Glutamatergic neuron (in vitro differentiated cells): Measurements from ENCODE around the gene MRPS9. TPM values are rescaled to one million over a fixed set of nuclear protein-coding genes. Genes with fewer than 3 reads are reported as not detected.
A peak's percentile ranks its signal among the peaks of the same experiment; 100 is the strongest.

ENCODE experiments used
- DNase-seq: peaks from one replicate; pipeline ENCODE4 v3.0.0; 2022
- H3K27ac Mint-ChIP-seq: one replicate; pipeline ENCODE4 v1.8.0; 2020; ENCODE audit warnings: mild to moderate bottlenecking, mixed read lengths, inconsistent platforms; ENCODE audit not compliant: unreplicated experiment
- H3K27me3 Mint-ChIP-seq: one replicate; pipeline ENCODE4 v1.8.0; 2020; ENCODE audit warnings: mild to moderate bottlenecking, moderate library complexity, mixed read lengths, inconsistent platforms; ENCODE audit not compliant: unreplicated experiment
- H3K36me3 Mint-ChIP-seq: one replicate; pipeline ENCODE4 v1.8.0; 2020; ENCODE audit warnings: mild to moderate bottlenecking, mixed read lengths, inconsistent platforms; ENCODE audit not compliant: unreplicated experiment
- H3K4me1 Mint-ChIP-seq: one replicate; pipeline ENCODE4 v1.8.0; 2020; ENCODE audit warnings: mild to moderate bottlenecking, low read depth, mixed read lengths, inconsistent platforms; ENCODE audit not compliant: unreplicated experiment
- H3K4me3 Mint-ChIP-seq: one replicate; pipeline ENCODE4 v1.8.0; 2020; ENCODE audit warnings: mild to moderate bottlenecking, mixed read lengths, inconsistent platforms; ENCODE audit not compliant: unreplicated experiment
- H3K9me3 Mint-ChIP-seq: one replicate; pipeline ENCODE4 v1.8.0; 2020; ENCODE audit warnings: mild to moderate bottlenecking, moderate library complexity, mixed read lengths, inconsistent platforms; ENCODE audit not compliant: unreplicated experiment
- CTCF ChIP-seq: fragments of 200-600 bp; sonication (generic); IDR thresholded peaks from one replicate; pipeline ENCODE4 v1.5.0; 2021; ENCODE audit not compliant: partially characterized antibody, unreplicated experiment
- total RNA-seq: library from RNA; stranded (reverse); fragmentation: NEBNext Ultra II Directional; extraction: Animal tissue kit (Norgen Biotek cat#: 25700); gene quantifications from one replicate; pipeline ENCODE4 v1.2.1, GENCODE V29; 2021; ENCODE audit not compliant: unreplicated experiment

The MRPS9 gene
- total RNA-seq, 1 donor from 2014 or later = 20.3 TPM

GRCh38 chr2:105104208-105104731, 66.4 kb downstream of the MRPS9 start:
- Mint-ChIP-seq H3K9me3 (peaks cover 9% of the 10 kb centered on the region), H3K27ac (peak overlapping the region; percentile 91), H3K4me1 (peaks cover 31% of the 10 kb centered on the region), H3K36me3 (no peaks in the 10 kb centered on the region), H3K27me3 (peaks cover 4% of the 10 kb centered on the region), H3K4me3 (peak overlapping the region; percentile 9)
- no peak for TF ChIP-seq CTCF
- no peak for DNase-seq

GRCh38 chr2:105110295-105110829, 72.5 kb downstream of the MRPS9 start:
- H3K36me3 Mint-ChIP-seq = no peaks in the 10 kb centered on the region
- H3K4me1 Mint-ChIP-seq = peaks cover 20% of the 10 kb centered on the region
- peaks cover 11% of the 10 kb centered on the region for H3K9me3 Mint-ChIP-seq
- TF ChIP-seq CTCF = no peak
- no peak for DNase-seq
- H3K27ac Mint-ChIP-seq = peak overlapping the region; percentile 4
- H3K4me3 Mint-ChIP-seq = no peak overlapping the region
- peaks cover 5% of the 10 kb centered on the region for H3K27me3 Mint-ChIP-seq

- no peak for DNase-seq
- no peaks in the 10 kb centered on the region for H3K36me3 Mint-ChIP-seq
- H3K4me1 Mint-ChIP-seq = peaks cover 20% of the 10 kb centered on the region
- TF ChIP-seq CTCF = no peak
- no peak overlapping the region for H3K4me3 Mint-ChIP-seq
- peaks cover 11% of the 10 kb centered on the region for H3K9me3 Mint-ChIP-seq
- peaks cover 5% of the 10 kb centered on the region for H3K27me3 Mint-ChIP-seq
- H3K27ac Mint-ChIP-seq = peak overlapping the region; percentile 33
These were observed 73.7 kb downstream of the MRPS9 start for GRCh38 chr2:105111365-105112150.

GRCh38 chr2:105112345-105112744, 74.5 kb downstream of the MRPS9 start:
- peak overlapping the region; percentile 67 for H3K4me3 Mint-ChIP-seq
- TF ChIP-seq CTCF = no peak
- H3K27me3 Mint-ChIP-seq = peaks cover 8% of the 10 kb centered on the region
- H3K27ac Mint-ChIP-seq = peak overlapping the region; percentile 56
- H3K36me3 Mint-ChIP-seq = no peaks in the 10 kb centered on the region
- peaks cover 20% of the 10 kb centered on the region for H3K4me1 Mint-ChIP-seq
- peaks cover 11% of the 10 kb centered on the region for H3K9me3 Mint-ChIP-seq
- no peak for DNase-seq
